K562 (cell line): ENCODE data around the gene UBXN2A. TPM values are rescaled to one million over a fixed set of nuclear protein-coding genes. Genes with fewer than 3 reads are reported as not detected.

Experiments used
- CBFA2T3 ChIP-seq: fragments of 450-650 bp; IDR thresholded peaks from 2 replicates; pipeline ENCODE4 v1.6.1; 2017
- CSDE1 ChIP-seq, 2 experiments: fragments of 450-650 bp; IDR thresholded peaks; 2 replicates each; pipeline ENCODE4 v1.6.1; 2016; ENCODE audit warnings: mild to moderate bottlenecking in 1 of 2
- GABPA ChIP-seq: fragments of 200-800 bp; sonication (Bioruptor generic); conservative IDR thresholded peaks from 2 replicates; pipeline ENCODE4 v1.6.1; 2016; ENCODE audit warnings: low read depth, missing genetic modification characterization, missing compliant biosample characterization
- ILK ChIP-seq: fragments of 450-650 bp; IDR thresholded peaks from 2 replicates; pipeline ENCODE4 v1.6.1; 2016; ENCODE audit warnings: missing genetic modification characterization, low read depth, mild to moderate bottlenecking, missing compliant biosample characterization, moderate library complexity, borderline replicate concordance
- NFE2 ChIP-seq: IDR thresholded peaks from 2 replicates; pipeline ENCODE4 v1.6.1; 2014; ENCODE audit warnings: antibody characterized with exemption, low read depth
- PYGO2 ChIP-seq: fragments of 450-650 bp; IDR thresholded peaks from 2 replicates; pipeline ENCODE4 v1.6.1; 2016; ENCODE audit warnings: mild to moderate bottlenecking, missing genetic modification characterization, moderate library complexity, missing compliant biosample characterization
- RAD21 ChIP-seq, 2 experiments: fragments of 250-450 bp in 1 of 2; fragments of 450-650 bp in 1 of 2; sonication (Bioruptor Pico) in 1 of 2; formaldehyde crosslinking in 1 of 2; IDR thresholded peaks in 1 of 2; conservative IDR thresholded peaks in 1 of 2; 2 replicates each; pipeline versions ENCODE4 v1.4.0 to v1.8.0; 2020 to 2022; ENCODE audit warnings: mild to moderate bottlenecking in 2 of 2, moderate library complexity in 1 of 2
- RBBP5 ChIP-seq: fragments of 200-600 bp; sonication (generic); IDR thresholded peaks from 2 replicates; pipeline ENCODE4 v1.6.1; 2012; ENCODE audit warnings: borderline replicate concordance, mild to moderate bottlenecking, low read length, control low read depth, inconsistent platforms; ENCODE audit not compliant: insufficient read depth, poor library complexity, severe bottlenecking
- SMAD2 ChIP-seq: fragments of 150-350 bp; IDR thresholded peaks from 2 replicates; pipeline ENCODE4 v1.6.1; 2014; ENCODE audit warnings: low read depth, mild to moderate bottlenecking, low read length
- SMARCA5 ChIP-seq: fragments of 450-650 bp; IDR thresholded peaks from 2 replicates; pipeline ENCODE4 v1.6.1; 2016
- SUPT5H ChIP-seq: fragments of 450-650 bp; IDR thresholded peaks from 2 replicates; pipeline ENCODE4 v1.6.1; 2016
- ZNF24 ChIP-seq: fragments of 450-650 bp; IDR thresholded peaks from 2 replicates; pipeline ENCODE4 v1.6.1; 2016
- ZNF282 ChIP-seq: sonication (generic); formaldehyde crosslinking; IDR thresholded peaks from 2 replicates; pipeline ENCODE4 v1.8.1; 2023; ENCODE audit warnings: missing genetic modification reagents
- polyA plus RNA-seq, 8 experiments: library from polyadenylated mRNA; depleted of rRNA in 4 of 8; stranded (reverse) in 5 of 8; unstranded in 3 of 8; fragments of >200 nt; fragmentation: Nextera tagmentation in 2 of 8; fragmentation: Illumina TruSeq in 1 of 8; extraction: Ambion mirVana in 2 of 8; extraction: Trizol in 1 of 8; gene quantifications; 2 replicates each; pipeline versions ENCODE4 v1.2.1 to v1.2.3, GENCODE V29; 2011 to 2014; ENCODE audit warnings: inconsistent platforms in 1 of 8, missing spikeins in 1 of 8
- total RNA-seq, 7 experiments: library from RNA; depleted of rRNA in 6 of 7; stranded (reverse); fragments of >200 nt in 6 of 7; fragmentation: Illumina TruSeq in 2 of 7; extraction: Trizol in 2 of 7; gene quantifications; 2 replicates each; pipeline versions ENCODE4 v1.2.1 to v1.2.3, GENCODE V29; 2011 to 2021; ENCODE audit warnings: low replicate concordance in 1 of 7
- TF ChIP-seq, protein P1 (sequence below): fragments of 250-450 bp; sonication (Bioruptor Pico); IDR thresholded peaks from 2 replicates; pipeline ENCODE4 v1.8.0; 2022; ENCODE audit warnings: inconsistent platforms, mild to moderate bottlenecking, moderate library complexity, borderline replicate concordance
- TF ChIP-seq, protein P2 (sequence below): fragments of 450-650 bp; IDR thresholded peaks from 2 replicates; pipeline ENCODE4 v1.6.1; 2018; ENCODE audit warnings: mild to moderate bottlenecking, low read depth; ENCODE audit not compliant: partially characterized antibody
- TF ChIP-seq, protein P3 (sequence below), 2 experiments: fragments of 450-650 bp; IDR thresholded peaks; 2 replicates each; pipeline ENCODE4 v1.6.1; 2016; ENCODE audit warnings: mild to moderate bottlenecking in 2 of 2, borderline replicate concordance in 1 of 2, low read depth in 1 of 2, moderate library complexity in 1 of 2

The UBXN2A gene
- total and polyA plus RNA-seq, 9 of the 15 experiments (the other 6 are each of a cell fraction or from before 2014, with no cell fraction given), result 3.4 to 25.6 (median 16.0) TPM

DNA sequence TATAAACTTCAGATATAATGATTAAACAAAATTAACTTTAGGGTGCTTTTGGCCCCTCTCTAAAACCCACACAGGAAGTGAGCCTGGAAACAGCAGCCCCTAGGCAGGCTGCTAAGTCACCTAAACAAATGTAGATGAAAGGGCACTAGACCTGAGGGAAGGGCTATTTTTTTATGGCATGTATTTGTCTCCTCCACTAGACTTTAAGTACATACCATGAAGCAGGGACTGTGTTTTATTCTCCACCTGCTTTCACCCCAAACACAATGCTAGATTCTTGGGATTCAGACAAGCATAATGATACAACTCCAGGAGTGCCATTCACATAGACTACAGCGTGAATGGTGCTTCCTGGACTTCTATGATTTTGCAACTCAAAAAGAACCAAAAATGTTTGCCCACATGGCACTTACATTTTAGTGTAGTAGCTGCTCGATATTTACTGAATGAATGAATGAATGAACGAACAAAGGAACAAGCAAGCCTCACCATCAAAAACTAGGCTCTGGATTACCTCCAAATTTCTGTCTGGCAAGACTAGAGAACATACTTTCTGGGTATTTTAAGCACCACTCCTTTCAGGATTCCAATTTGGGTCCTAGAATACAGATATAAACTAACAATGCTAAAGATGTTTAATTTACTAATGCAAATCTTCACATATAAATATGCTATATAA lies 23.4 kb upstream of the UBXN2A start (continued):
- TF ChIP-seq, protein P1, sequence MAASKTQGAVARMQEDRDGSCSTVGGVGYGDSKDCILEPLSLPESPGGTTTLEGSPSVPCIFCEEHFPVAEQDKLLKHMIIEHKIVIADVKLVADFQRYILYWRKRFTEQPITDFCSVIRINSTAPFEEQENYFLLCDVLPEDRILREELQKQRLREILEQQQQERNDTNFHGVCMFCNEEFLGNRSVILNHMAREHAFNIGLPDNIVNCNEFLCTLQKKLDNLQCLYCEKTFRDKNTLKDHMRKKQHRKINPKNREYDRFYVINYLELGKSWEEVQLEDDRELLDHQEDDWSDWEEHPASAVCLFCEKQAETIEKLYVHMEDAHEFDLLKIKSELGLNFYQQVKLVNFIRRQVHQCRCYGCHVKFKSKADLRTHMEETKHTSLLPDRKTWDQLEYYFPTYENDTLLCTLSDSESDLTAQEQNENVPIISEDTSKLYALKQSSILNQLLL (CRISPR knock-in tag), result no peak
- TF ChIP-seq SMARCA5, result no peak
- peak; percentile 84 for TF ChIP-seq ZNF24
- TF ChIP-seq CSDE1 (IDR thresholded peaks at IDR 0.05), result no peak
- TF ChIP-seq, protein P2, sequence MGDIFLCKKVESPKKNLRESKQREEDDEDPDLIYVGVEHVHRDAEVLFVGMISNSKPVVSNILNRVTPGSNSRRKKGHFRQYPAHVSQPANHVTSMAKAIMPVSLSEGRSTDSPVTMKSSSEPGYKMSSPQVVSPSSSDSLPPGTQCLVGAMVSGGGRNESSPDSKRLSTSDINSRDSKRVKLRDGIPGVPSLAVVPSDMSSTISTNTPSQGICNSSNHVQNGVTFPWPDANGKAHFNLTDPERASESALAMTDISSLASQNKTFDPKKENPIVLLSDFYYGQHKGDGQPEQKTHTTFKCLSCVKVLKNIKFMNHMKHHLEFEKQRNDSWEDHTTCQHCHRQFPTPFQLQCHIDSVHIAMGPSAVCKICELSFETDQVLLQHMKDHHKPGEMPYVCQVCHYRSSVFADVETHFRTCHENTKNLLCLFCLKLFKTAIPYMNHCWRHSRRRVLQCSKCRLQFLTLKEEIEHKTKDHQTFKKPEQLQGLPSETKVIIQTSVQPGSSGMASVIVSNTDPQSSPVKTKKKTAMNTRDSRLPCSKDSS, result no peak
- TF ChIP-seq NFE2, result peak; percentile 12; the same call in 1 of the 2 replicates
- TF ChIP-seq, protein P3, sequence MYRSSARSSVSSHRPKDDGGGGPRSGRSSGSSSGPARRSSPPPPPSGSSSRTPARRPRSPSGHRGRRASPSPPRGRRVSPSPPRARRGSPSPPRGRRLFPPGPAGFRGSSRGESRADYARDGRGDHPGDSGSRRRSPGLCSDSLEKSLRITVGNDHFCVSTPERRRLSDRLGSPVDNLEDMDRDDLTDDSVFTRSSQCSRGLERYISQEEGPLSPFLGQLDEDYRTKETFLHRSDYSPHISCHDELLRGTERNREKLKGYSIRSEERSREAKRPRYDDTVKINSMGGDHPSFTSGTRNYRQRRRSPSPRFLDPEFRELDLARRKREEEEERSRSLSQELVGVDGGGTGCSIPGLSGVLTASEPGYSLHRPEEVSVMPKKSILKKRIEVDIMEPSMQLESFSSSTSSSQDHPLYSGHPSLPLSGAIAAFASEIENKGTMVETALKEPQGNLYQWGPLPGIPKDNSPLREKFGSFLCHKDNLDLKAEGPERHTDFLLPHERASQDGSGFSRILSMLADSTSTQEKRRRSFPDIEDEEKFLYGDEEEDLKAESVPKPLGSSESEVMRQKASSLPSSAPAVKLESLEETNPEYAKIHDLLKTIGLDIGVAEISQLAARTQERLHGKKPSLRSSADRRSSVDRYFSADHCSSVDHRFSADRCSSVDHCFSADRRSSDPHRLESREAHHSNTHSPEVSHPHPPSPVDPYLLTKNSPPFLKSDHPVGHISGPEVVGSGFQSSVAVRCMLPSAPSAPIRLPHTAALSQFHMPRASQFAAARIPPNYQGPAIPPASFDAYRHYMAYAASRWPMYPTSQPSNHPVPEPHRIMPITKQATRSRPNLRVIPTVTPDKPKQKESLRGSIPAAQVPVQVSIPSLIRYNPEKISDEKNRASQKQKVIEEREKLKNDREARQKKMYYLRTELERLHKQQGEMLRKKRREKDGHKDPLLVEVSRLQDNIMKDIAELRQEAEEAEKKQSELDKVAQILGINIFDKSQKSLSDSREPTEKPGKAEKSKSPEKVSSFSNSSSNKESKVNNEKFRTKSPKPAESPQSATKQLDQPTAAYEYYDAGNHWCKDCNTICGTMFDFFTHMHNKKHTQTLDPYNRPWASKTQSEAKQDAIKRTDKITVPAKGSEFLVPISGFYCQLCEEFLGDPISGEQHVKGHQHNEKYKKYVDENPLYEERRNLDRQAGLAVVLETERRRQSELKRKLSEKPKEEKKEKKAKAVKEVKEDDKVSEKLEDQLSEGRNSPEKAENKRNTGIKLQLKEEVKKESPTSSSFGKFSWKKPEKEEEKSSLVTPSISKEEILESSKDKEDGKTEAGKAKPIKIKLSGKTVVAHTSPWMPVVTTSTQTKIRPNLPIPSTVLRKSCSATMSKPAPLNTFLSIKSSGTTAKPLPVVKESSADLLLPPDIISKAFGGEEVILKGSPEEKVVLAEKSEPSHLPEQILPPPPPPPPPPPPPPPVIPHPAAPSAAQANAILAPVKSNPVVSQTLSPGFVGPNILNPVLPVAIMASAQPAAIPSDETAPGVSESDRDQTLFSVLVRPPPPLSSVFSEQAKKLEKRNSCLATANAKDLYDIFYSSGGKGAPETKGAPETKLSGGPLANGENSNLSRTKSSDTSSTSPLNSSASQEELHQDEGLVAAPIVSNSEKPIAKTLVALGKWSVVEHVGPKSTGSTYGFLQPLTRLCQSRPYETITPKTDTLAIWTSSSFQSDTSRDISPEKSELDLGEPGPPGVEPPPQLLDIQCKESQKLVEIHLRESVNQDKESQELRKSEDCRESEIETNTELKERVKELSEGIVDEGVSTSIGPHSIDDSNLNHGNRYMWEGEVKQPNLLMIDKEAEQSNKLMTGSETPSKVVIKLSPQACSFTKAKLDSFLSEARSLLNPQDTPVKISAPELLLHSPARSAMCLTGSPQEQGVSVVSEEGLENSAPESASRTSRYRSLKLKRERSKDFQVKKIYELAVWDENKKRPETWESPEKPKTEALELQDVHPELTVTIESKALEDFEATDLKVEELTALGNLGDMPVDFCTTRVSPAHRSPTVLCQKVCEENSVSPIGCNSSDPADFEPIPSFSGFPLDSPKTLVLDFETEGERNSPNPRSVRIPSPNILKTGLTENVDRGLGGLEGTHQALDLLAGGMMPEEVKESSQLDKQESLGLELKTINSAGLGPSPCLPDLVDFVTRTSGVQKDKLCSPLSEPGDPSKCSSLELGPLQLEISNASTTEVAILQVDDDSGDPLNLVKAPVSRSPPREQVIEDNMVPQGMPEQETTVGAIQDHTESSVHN (IDR thresholded peaks at IDR 0.05; ENCODE audit: borderline replicate concordance in 1 of 2, low read depth in 1 of 2), result no peak
- 0 out of 2 replicates have a peak, but pooled peaks have one; percentile 25 for TF ChIP-seq GABPA
- no peak for TF ChIP-seq ILK (tag)
- TF ChIP-seq RAD21 (CRISPR knock-in tag; conservative IDR thresholded peaks at IDR 0.05 in 1 of 2, IDR thresholded peaks at IDR 0.05 in 1 of 2), result no peak
- TF ChIP-seq CBFA2T3, result no peak
- TF ChIP-seq RBBP5, result no peak
- no peak for TF ChIP-seq SUPT5H
- TF ChIP-seq SMAD2, result no peak
- TF ChIP-seq PYGO2 (tag), result no peak
- no peak for TF ChIP-seq ZNF282 (CRISPR knock-in tag)
